ENCODE results near the gene LGALS8.

Gene LGALS8

DNA sequence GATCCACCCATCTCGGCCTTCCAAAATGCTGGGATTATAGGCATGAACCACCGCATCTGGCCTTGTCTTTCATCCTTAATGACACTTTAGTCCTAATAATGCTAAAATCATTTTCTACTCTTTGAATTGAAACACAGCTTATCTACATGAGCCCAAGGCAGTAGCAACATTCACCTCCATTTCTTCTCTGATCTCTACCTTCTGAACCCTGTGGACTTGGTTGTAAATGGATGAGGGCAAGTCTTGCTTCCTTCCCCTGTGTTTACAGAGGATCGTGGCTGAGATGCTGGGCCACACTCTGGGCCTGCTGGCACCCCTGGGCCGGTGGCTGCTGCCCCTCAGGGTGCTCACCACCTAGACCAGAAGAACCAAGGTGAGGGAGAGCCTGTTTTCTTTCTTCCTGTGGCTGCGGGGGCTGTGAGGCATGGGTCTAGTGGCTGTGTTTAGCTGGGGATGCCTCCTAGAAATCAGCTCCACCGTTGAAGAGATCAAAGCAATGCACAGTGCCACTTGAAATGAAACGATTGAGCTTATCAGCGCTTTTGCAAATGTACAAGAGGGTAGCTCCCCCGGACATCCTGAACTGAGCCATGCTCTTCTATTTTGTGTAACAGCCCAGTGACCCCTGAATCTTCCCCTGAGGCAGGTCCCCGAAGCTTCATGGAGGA is 32.2 kb upstream of the LGALS8 start:
- H3K27ac ChIP-seq = no peak overlapping the region
- no peak for TF ChIP-seq ZFX (IDR thresholded peaks at IDR 0.05)
- TF ChIP-seq, protein P1, sequence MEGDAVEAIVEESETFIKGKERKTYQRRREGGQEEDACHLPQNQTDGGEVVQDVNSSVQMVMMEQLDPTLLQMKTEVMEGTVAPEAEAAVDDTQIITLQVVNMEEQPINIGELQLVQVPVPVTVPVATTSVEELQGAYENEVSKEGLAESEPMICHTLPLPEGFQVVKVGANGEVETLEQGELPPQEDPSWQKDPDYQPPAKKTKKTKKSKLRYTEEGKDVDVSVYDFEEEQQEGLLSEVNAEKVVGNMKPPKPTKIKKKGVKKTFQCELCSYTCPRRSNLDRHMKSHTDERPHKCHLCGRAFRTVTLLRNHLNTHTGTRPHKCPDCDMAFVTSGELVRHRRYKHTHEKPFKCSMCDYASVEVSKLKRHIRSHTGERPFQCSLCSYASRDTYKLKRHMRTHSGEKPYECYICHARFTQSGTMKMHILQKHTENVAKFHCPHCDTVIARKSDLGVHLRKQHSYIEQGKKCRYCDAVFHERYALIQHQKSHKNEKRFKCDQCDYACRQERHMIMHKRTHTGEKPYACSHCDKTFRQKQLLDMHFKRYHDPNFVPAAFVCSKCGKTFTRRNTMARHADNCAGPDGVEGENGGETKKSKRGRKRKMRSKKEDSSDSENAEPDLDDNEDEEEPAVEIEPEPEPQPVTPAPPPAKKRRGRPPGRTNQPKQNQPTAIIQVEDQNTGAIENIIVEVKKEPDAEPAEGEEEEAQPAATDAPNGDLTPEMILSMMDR (conservative IDR thresholded peaks at IDR 0.05) = no peak

DNA sequence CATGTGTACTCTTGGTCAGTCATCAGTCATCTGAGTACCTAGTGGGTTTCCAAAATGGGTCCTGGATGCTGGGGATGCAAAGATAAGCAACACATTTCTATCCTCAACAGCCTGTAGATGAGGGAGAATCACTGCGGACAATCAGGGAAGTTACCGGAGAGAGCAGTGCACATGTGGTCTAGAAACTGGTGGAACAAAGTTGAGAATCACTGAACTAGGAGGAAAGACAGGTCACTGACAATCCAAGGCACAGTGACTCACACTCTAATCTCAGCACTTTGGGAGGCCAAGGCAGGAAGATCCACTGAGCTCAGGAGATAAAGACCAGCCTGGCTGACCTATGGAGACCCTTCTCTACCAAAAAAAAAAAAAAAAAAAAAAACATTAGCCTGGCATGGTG is 31.4 kb upstream of the LGALS8 start:
- TF ChIP-seq ZFX (IDR thresholded peaks at IDR 0.05) = no peak
- TF ChIP-seq, protein P1 (conservative IDR thresholded peaks at IDR 0.05) = no peak
- no peak overlapping the region for H3K27ac ChIP-seq

GRCh38 chr1:236494082-236494481 is 29.7 kb upstream of the LGALS8 start:
- no peak overlapping the region for H3K27ac ChIP-seq
- TF ChIP-seq, protein P1 (conservative IDR thresholded peaks at IDR 0.05) = no peak
- TF ChIP-seq ZFX (IDR thresholded peaks at IDR 0.05) = no peak

DNA sequence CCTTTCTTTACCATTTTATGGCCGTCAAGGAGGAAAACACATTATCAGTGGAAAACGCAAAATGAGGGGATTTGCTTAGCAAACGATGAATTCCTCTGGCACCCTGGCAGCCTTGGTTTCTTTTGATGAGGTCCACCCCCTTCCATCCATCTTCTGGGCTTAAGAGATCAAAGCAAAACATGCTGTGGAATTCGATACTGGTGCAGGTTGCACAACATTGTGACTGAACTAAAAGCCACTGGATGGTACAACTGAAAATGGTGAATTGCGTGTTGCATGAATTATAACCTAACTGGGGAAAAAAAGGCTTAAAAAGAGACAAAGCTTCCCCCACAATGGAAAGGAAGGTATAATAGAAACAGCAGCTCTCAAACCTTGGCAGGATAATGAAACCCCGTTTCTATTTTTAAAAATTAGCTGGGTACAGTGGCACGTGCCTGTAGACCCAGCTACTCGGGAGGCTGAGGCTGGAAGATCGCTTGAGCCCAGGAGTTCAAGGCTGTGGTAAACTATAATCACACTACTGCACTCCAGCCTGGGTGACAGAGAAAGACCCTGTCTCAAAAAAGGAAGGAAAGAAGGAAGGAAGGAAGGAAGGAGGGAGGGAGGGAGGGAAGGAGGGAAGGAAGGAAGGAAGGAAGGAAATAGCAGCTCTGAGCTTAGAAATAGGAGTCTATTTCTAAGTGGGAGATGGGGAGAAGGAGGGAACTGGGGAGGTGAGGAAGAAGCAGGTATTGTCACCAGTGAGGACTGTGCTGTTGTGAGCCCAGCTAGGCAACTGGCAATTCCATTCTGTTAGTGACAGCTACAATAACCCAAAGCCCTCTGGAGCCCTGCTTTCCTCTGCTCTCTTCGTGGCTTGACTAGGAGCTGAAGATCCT is 29.0 kb upstream of the LGALS8 start:
- TF ChIP-seq, protein P1 (conservative IDR thresholded peaks at IDR 0.05) = no peak
- TF ChIP-seq ZFX (IDR thresholded peaks at IDR 0.05) = no peak
- no peak overlapping the region for H3K27ac ChIP-seq

DNA sequence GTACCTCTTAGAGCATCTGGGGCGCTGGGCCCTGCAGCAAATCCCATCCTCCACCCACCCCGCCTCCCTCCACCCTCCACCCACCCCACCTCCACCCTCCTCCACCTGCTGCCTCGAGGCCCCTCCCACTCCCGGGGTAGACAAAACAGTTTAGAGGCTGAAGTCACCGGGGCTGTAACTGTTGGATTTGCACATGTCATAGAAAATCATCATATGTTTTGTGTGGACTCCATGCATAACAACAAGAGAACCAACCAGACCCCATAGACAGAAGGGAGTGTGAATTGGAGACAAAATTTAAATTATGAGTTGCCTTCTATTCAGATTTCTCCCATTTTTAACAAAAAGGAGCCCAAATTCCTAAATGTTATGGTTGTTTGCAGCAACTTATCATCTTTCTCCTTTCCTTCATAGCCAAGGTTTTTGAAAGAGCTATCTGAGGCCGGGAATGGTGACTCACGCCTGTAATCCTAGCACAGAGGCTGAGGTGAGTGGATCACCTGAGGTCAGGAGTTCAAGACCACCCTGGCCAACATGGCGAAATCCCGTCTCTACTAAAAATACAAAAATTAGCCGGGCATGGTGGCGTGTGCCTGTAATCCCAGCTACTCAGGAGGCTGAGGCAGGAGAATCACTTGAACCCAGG is 28.2 kb upstream of the LGALS8 start:
- TF ChIP-seq, protein P1 (conservative IDR thresholded peaks at IDR 0.05) = no peak
- TF ChIP-seq ZFX (IDR thresholded peaks at IDR 0.05) = no peak
- no peak overlapping the region for H3K27ac ChIP-seq

DNA sequence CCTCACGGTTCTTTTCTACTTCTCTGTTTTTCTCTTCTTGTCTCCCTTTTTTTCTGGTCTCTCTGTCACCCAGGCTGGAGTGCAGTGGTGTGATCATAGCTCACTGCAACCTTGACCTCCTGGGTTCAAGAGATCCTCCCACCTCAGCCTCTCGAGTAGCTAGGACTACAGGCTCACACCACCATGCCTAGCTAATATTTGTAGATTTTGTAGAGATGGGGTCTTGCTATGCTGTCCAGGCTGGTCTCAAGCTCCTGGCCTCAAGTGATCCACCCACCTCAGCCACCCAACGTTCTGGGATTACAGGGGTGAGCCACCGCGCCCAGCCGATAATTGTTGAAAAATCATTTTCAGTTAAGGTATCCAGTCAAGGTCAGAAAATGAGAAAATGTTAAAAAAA is 25.9 kb upstream of the LGALS8 start:
- no peak overlapping the region for H3K27ac ChIP-seq
- TF ChIP-seq, protein P1 (conservative IDR thresholded peaks at IDR 0.05) = no peak
- no peak for TF ChIP-seq ZFX (IDR thresholded peaks at IDR 0.05)

DNA sequence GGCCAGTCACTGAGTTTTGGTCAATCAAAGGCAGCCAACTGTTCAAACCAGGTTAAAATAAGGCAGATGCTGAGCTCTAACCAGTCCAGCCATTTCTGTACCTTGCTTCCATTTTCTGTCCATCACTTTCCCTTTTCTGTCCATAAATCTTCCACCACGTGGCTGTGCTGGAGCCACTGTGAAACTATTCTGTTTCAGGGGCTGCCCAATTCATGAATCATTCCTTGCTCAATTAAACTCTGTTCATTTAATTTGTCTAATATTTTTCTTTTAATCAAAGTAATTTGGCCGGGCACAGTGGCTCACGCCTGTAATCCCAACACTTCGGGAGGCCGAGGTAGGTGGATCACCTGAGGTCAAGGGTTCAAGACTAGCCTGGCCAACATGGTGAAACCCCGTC is 22.7 kb upstream of the LGALS8 start:
- no peak overlapping the region for H3K27ac ChIP-seq
- TF ChIP-seq, protein P1 (conservative IDR thresholded peaks at IDR 0.05) = no peak
- TF ChIP-seq ZFX (IDR thresholded peaks at IDR 0.05) = no peak
